ENCODE results near the gene F2RL3.
"Not testable (repeated sequence)": the region's sequence is repeated elsewhere in the genome, so short reads cannot be mapped to it uniquely, and the experiment has no call there.

F2RL3 gene

GRCh38 chr19:16888629-16889365 is at the start of gene F2RL3:
Gene F2RL3 (plus strand): TSS chr19:16888999. CDS start chr19:16889190, 191 bp downstream.
- FAIRE-seq = no peak

GRCh38 chr19:16841391-16841926 is 47.3 kb upstream of the F2RL3 start:
- FAIRE-seq = no peak

- FAIRE-seq = no peak
Measured at GRCh38 chr19:16846901-16847300, 41.9 kb upstream of the F2RL3 start.

GRCh38 chr19:16847430-16847829 is 41.4 kb upstream of the F2RL3 start:
- no peak for FAIRE-seq

GRCh38 chr19:16849168-16849567 is 39.6 kb upstream of the F2RL3 start:
- FAIRE-seq = no peak

- FAIRE-seq = no peak
Measured at GRCh38 chr19:16850133-16850532, 38.7 kb upstream of the F2RL3 start.

GRCh38 chr19:16851031-16851712 is 37.6 kb upstream of the F2RL3 start:
- FAIRE-seq = no peak

GRCh38 chr19:16853066-16853465 is 35.7 kb upstream of the F2RL3 start:
- FAIRE-seq = no peak

GRCh38 chr19:16856091-16856490 is 32.7 kb upstream of the F2RL3 start:
- no peak for FAIRE-seq

- no peak for FAIRE-seq
Measured at GRCh38 chr19:16859626-16860025, 29.2 kb upstream of the F2RL3 start.

- FAIRE-seq = no peak
Measured at GRCh38 chr19:16860118-16860517, 28.7 kb upstream of the F2RL3 start.

- FAIRE-seq = no peak
Measured at GRCh38 chr19:16861011-16861410, 27.8 kb upstream of the F2RL3 start.

- FAIRE-seq = no peak
Measured at GRCh38 chr19:16861834-16862233, 27.0 kb upstream of the F2RL3 start.

GRCh38 chr19:16862826-16863415 is 25.9 kb upstream of the F2RL3 start:
- FAIRE-seq = no peak

- no peak for FAIRE-seq
Measured at GRCh38 chr19:16867211-16867610, 21.6 kb upstream of the F2RL3 start.

- FAIRE-seq = no peak
Measured at GRCh38 chr19:16868423-16869130, 20.2 kb upstream of the F2RL3 start.

GRCh38 chr19:16869331-16869972 is 19.3 kb upstream of the F2RL3 start:
- FAIRE-seq = no peak

- no peak for FAIRE-seq
Measured at GRCh38 chr19:16871871-16872270, 16.9 kb upstream of the F2RL3 start.

- no peak for FAIRE-seq
Measured at GRCh38 chr19:16872728-16873127, 16.1 kb upstream of the F2RL3 start.

GRCh38 chr19:16873594-16873993 is 15.2 kb upstream of the F2RL3 start:
- no peak for FAIRE-seq

GRCh38 chr19:16874250-16874977 is 14.4 kb upstream of the F2RL3 start:
- FAIRE-seq = no peak

- not testable (repeated sequence) for FAIRE-seq
Measured at GRCh38 chr19:16874978-16875299, 13.9 kb upstream of the F2RL3 start.
